H1 (cell line): ENCODE data around the gene USH1C. TPM values are rescaled to one million over a fixed set of nuclear protein-coding genes. Genes with fewer than 3 reads are reported as not detected.

ENCODE experiments used
- CTCF ChIA-PET: fragments of 300-600 bp; sonication (Branson Sonifier 250); formaldehyde crosslinking; loops from one replicate; lab custom pipeline; 2021; ENCODE audit not compliant: partially characterized antibody; lab: Charles Lee
- POLR2A ChIA-PET: fragments of 300-600 bp; sonication (Branson Sonifier 250); formaldehyde crosslinking; loops from one replicate; lab custom pipeline; 2021; ENCODE audit warnings: inconsistent platforms; ENCODE audit not compliant: partially characterized antibody; lab: Charles Lee
- DNase-seq, 2 experiments: peaks; one replicate each; pipeline versions ENCODE4 v3.0.0 to v3.0.0-alpha.2; 2010 to 2022; ENCODE audit warnings: low spot score in 2 of 2, low read depth in 1 of 2, mixed read lengths in 1 of 2
- FAIRE-seq: peaks from 2 replicates; lab custom pipeline; 2011; peaks lifted over from hg19 to GRCh38; lab: Jason Lieb, UNC
- H2AFZ ChIP-seq: 2 replicates; pipeline ENCODE4 v1.8.1; 2012; ENCODE audit warnings: low read length, inconsistent platforms
- H2AK5ac ChIP-seq: 2 replicates; pipeline ENCODE4 v1.6.1; 2013; ENCODE audit warnings: low read depth, low read length
- H2BK120ac ChIP-seq: replicated peaks from 2 replicates; pipeline ENCODE3; 2013; ENCODE audit warnings: low read depth, low read length, inconsistent platforms
- H2BK12ac ChIP-seq: 2 replicates; pipeline ENCODE4 v1.6.1; 2013; ENCODE audit warnings: low read depth, low read length
- H2BK15ac ChIP-seq: 2 replicates; pipeline ENCODE4 v1.6.1; 2013; ENCODE audit warnings: low read length
- H2BK20ac ChIP-seq: 2 replicates; pipeline ENCODE4 v1.6.1; 2013; ENCODE audit warnings: low read length
- H2BK5ac ChIP-seq: 2 replicates; pipeline ENCODE4 v1.6.1; 2013; ENCODE audit warnings: low read depth, low read length
- H3K14ac ChIP-seq: 2 replicates; pipeline ENCODE4 v1.6.1; 2013; ENCODE audit warnings: inconsistent platforms; ENCODE audit not compliant: insufficient read length
- H3K18ac ChIP-seq: 2 replicates; pipeline ENCODE4 v1.6.1; 2013; ENCODE audit warnings: low read length; ENCODE audit errors: extremely low read depth
- H3K23ac ChIP-seq: 2 replicates; pipeline ENCODE4 v1.6.1; 2013; ENCODE audit warnings: inconsistent platforms; ENCODE audit not compliant: insufficient read length
- H3K23me2 ChIP-seq: 2 replicates; pipeline ENCODE4 v1.6.1; 2013; ENCODE audit warnings: low read depth, low read length
- H3K27ac ChIP-seq: 2 replicates; pipeline ENCODE4 v1.6.1; 2011; ENCODE audit warnings: low read depth, low read length, inconsistent platforms
- H3K27me3 ChIP-seq, 4 experiments: replicated peaks in 1 of 4; 1 replicate in 1 of 4; 2 replicates in 3 of 4; pipeline versions ENCODE4 v1.6.1 to v1.8.1; 2011 to 2013; ENCODE audit warnings: low read length in 3 of 4, mild to moderate bottlenecking in 3 of 4, inconsistent platforms in 2 of 4, mixed read lengths in 2 of 4, moderate library complexity in 1 of 4; ENCODE audit not compliant: control insufficient read depth in 3 of 4, insufficient read depth in 3 of 4; ENCODE audit errors: extremely low read depth in 1 of 4
- H3K36me3 ChIP-seq, 4 experiments: 2 replicates each; pipeline versions ENCODE4 v1.6.1 to v1.8.1; 2011 to 2013; ENCODE audit warnings: mild to moderate bottlenecking in 4 of 4, low read length in 3 of 4, moderate library complexity in 2 of 4, control low read depth in 1 of 4, inconsistent platforms in 1 of 4; ENCODE audit not compliant: insufficient read depth in 4 of 4, control insufficient read depth in 2 of 4
- H3K4ac ChIP-seq: replicated peaks from 2 replicates; pipeline ENCODE3; 2013; ENCODE audit warnings: low read length, low read depth, mixed read lengths, inconsistent platforms; ENCODE audit not compliant: insufficient read length
- H3K4me1 ChIP-seq, 4 experiments: replicated peaks in 1 of 4; 1 replicate in 1 of 4; 2 replicates in 3 of 4; pipeline versions ENCODE4 v1.6.1 to v1.8.1; 2011 to 2013; ENCODE audit warnings: low read length in 3 of 4, inconsistent platforms in 2 of 4, mixed read lengths in 1 of 4; ENCODE audit not compliant: insufficient read depth in 4 of 4, control insufficient read depth in 3 of 4
- H3K4me2 ChIP-seq, 2 experiments: 2 replicates each; pipeline versions ENCODE4 v1.6.1 to v1.8.1; 2011 to 2013; ENCODE audit warnings: low read depth in 2 of 2, low read length in 2 of 2, control low read depth in 1 of 2, inconsistent platforms in 1 of 2, mild to moderate bottlenecking in 1 of 2; ENCODE audit not compliant: insufficient read depth in 1 of 2
- H3K4me3 ChIP-seq, 4 experiments: fragments of 200-600, 300-600 bp in 1 of 4; sonication (generic), shearing (Covaris generic), sonication (Bioruptor Twin) in 1 of 4; 2 replicates each; pipeline versions ENCODE4 v1.5.1 to v1.8.1; 2011 to 2016; ENCODE audit warnings: low read length in 4 of 4, low read depth in 3 of 4, control low read depth in 2 of 4, inconsistent platforms in 2 of 4, mild to moderate bottlenecking in 2 of 4, mixed read lengths in 1 of 4, moderate library complexity in 1 of 4; ENCODE audit not compliant: insufficient read depth in 2 of 4; ENCODE audit errors: extremely low read depth in 1 of 4
- H3K56ac ChIP-seq: replicated peaks from 2 replicates; pipeline ENCODE3; 2013; ENCODE audit warnings: low read depth, mild to moderate bottlenecking, mixed read lengths, low read length, inconsistent platforms; ENCODE audit not compliant: insufficient read length
- H3K79me1 ChIP-seq: 2 replicates; pipeline ENCODE4 v1.6.1; 2013; ENCODE audit warnings: low read depth, low read length, control low read depth
- H3K79me2 ChIP-seq, 2 experiments: 2 replicates each; pipeline versions ENCODE4 v1.6.1 to v1.8.1; 2012 to 2013; ENCODE audit warnings: low read length in 2 of 2, mild to moderate bottlenecking in 2 of 2, inconsistent platforms in 1 of 2; ENCODE audit not compliant: insufficient read depth in 2 of 2, control insufficient read depth in 1 of 2
- H3K9ac ChIP-seq, 4 experiments: replicated peaks in 1 of 4; 1 replicate in 1 of 4; 2 replicates in 3 of 4; pipeline versions ENCODE4 v1.6.1 to v1.8.1; 2011 to 2013; ENCODE audit warnings: low read depth in 3 of 4, low read length in 3 of 4, control low read depth in 2 of 4, mild to moderate bottlenecking in 2 of 4, moderate library complexity in 2 of 4, inconsistent platforms in 1 of 4; ENCODE audit errors: extremely low read depth in 1 of 4
- H3K9me3 ChIP-seq, 2 experiments: 2 replicates each; pipeline versions ENCODE4 v1.6.1 to v1.8.1; 2012 to 2013; ENCODE audit warnings: mild to moderate bottlenecking in 2 of 2, moderate library complexity in 2 of 2, control low read depth in 1 of 2, inconsistent platforms in 1 of 2, low read depth in 1 of 2, low read length in 1 of 2, mixed read lengths in 1 of 2; ENCODE audit not compliant: insufficient read depth in 2 of 2
- H4K20me1 ChIP-seq, 2 experiments: replicated peaks in 1 of 2; 2 replicates each; pipeline versions ENCODE3 to v1.8.1; 2011 to 2013; ENCODE audit warnings: inconsistent platforms in 2 of 2, low read length in 2 of 2, mild to moderate bottlenecking in 1 of 2; ENCODE audit not compliant: insufficient read depth in 2 of 2, control insufficient read depth in 1 of 2
- H4K5ac ChIP-seq: 2 replicates; pipeline ENCODE4 v1.6.1; 2013; ENCODE audit warnings: low read length, low read depth, mixed read lengths, inconsistent platforms; ENCODE audit not compliant: insufficient read length
- H4K8ac ChIP-seq: 2 replicates; pipeline ENCODE4 v1.8.0; 2013; ENCODE audit warnings: mild to moderate bottlenecking, moderate library complexity, low read length, inconsistent platforms; ENCODE audit not compliant: insufficient read depth; ENCODE audit errors: extremely low read depth
- H4K91ac ChIP-seq: replicated peaks from 2 replicates; pipeline ENCODE3; 2013; ENCODE audit warnings: low read length, mixed read lengths, inconsistent platforms; ENCODE audit not compliant: insufficient read length
- EP300 ChIP-seq, 2 experiments: IDR thresholded peaks; 1 replicate in 1 of 2; 2 replicates in 1 of 2; pipeline ENCODE4 v1.6.1; 2011 to 2012; ENCODE audit warnings: low read depth in 2 of 2, low read length in 2 of 2, mild to moderate bottlenecking in 2 of 2, borderline replicate concordance in 1 of 2, inconsistent platforms in 1 of 2, moderate library complexity in 1 of 2
- GABPA ChIP-seq: IDR thresholded peaks from 2 replicates; pipeline ENCODE4 v1.6.1; 2011; ENCODE audit warnings: mild to moderate bottlenecking, low read length, moderate library complexity, borderline replicate concordance; ENCODE audit not compliant: insufficient read depth
- RAD21 ChIP-seq, 2 experiments: IDR thresholded peaks in 1 of 2; conservative IDR thresholded peaks in 1 of 2; 2 replicates each; pipeline ENCODE4 v1.6.1; 2011; ENCODE audit warnings: low read depth in 2 of 2, low read length in 2 of 2, improper control_type of control experiment in 1 of 2, inconsistent platforms in 1 of 2, mild to moderate bottlenecking in 1 of 2, moderate library complexity in 1 of 2
- SIN3A ChIP-seq, 2 experiments: IDR thresholded peaks in 1 of 2; conservative IDR thresholded peaks in 1 of 2; 2 replicates each; pipeline ENCODE4 v1.6.1; 2011 to 2012; ENCODE audit warnings: low read length in 2 of 2, improper control_type of control experiment in 1 of 2, low read depth in 1 of 2, mild to moderate bottlenecking in 1 of 2
- SP1 ChIP-seq: IDR thresholded peaks from 2 replicates; pipeline ENCODE4 v1.6.1; 2011; ENCODE audit warnings: low read depth, low read length
- WGBS, 2 experiments: shearing (Covaris generic) in 1 of 2; methylation state at CpG; one replicate each; pipeline versions ENCODE4 v1.1.6 to v1.1.7; 2013 to 2015; ENCODE audit warnings: low lambda C conversion rate in 2 of 2, mixed read lengths in 2 of 2, inconsistent platforms in 1 of 2, low coverage in 1 of 2, missing lambda C conversion rate in 1 of 2; ENCODE audit not compliant: insufficient replicate concordance in 2 of 2, insufficient coverage in 1 of 2, insufficient read length in 1 of 2; ENCODE audit errors: extremely low coverage in 1 of 2, missing lambda C conversion rate in 1 of 2; 5-methylcytosine and 5-hydroxymethylcytosine counted together
- polyA plus RNA-seq, 7 experiments: library from polyadenylated mRNA; depleted of rRNA in 3 of 7; stranded (reverse) in 5 of 7; unstranded in 2 of 7; fragments of >200 nt in 5 of 7; fragments of 200-250 nt in 2 of 7; gene quantifications; 1 replicate in 5 of 7; 2 replicates in 1 of 7; 4 replicates in 1 of 7; pipeline versions ENCODE4 v1.2.1 to v1.2.3, GENCODE V29; 2011 to 2013; ENCODE audit warnings: missing spikeins in 2 of 7, mixed read lengths in 2 of 7
- total RNA-seq: library from RNA; stranded (reverse); fragmentation: NEBNext Ultra II Directional; extraction: Animal tissue kit (Norgen Biotek cat#: 25700); gene quantifications from 2 replicates; pipeline ENCODE4 v1.2.1, GENCODE V29; 2021

USH1C gene
- total and polyA plus RNA-seq, 2 of the 8 experiments (the other 6 are each of a cell fraction or from before 2014, with no cell fraction given), result 1.3 to 1.6 TPM

DNA sequence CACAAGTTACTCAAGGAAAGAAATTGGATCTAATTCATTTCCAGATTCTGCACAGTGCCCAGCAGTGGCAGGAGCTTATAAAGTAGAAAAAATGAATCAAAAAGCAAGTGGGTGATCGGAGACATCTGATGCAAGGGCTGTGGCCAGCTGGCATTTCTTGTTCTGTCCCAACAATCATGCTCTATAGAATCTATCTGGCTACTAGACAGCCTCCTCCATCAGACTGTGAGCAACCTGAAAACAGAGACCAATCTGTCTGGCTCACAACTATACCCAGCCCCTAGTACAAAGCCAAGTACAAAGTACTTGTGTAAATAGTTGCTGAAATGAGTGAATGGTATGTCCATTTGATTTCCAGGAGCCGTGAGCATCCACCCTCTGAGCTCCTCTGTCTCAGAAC is 11.4 kb downstream of the USH1C start:
- Histone ChIP-seq H3K27me3 (no peaks in the 10 kb centered on the region; a peak in 1 of 7 replicates), H2BK12ac (no peak overlapping the region), H2BK20ac (no peak overlapping the region), H3K23me2 (no peaks in the 10 kb centered on the region), H4K91ac (no peak overlapping the region), H2BK5ac (no peak overlapping the region), H3K79me2 (no peaks in the 10 kb centered on the region), H4K5ac (no peak overlapping the region), H3K14ac (no peak overlapping the region), H3K27ac (no peak overlapping the region), H2AK5ac (no peak overlapping the region), H3K4me3 (no peak overlapping the region), H3K23ac (no peak overlapping the region), H4K20me1 (peaks cover 0 to 2% of the 10 kb centered on the region in 2 experiments), H2BK120ac (no peak overlapping the region), H3K4ac (no peak overlapping the region), H3K9ac (no peak overlapping the region), H3K4me2 (no peak overlapping the region), H3K36me3 (no peaks in the 10 kb centered on the region), H3K18ac (no peak overlapping the region), H3K9me3 (no peaks in the 10 kb centered on the region), H3K4me1 (peaks cover 0 to 6% (median 0%) of the 10 kb centered on the region in 4 experiments; a peak in 2 of 7 replicates), H2AFZ (no peak overlapping the region), H4K8ac (no peak overlapping the region), H3K79me1 (no peaks in the 10 kb centered on the region), H2BK15ac (no peak overlapping the region), H3K56ac (no peak overlapping the region)
- DNase-seq, result no peak
- TF ChIP-seq EP300 (IDR thresholded peaks at IDR 0.05; ENCODE audit: borderline replicate concordance in 1 of 2, low read depth in 2 of 2, low read length in 2 of 2) (no peak), SP1 (no peak), GABPA (no peak), SIN3A (conservative IDR thresholded peaks at IDR 0.05 in 1 of 2, IDR thresholded peaks at IDR 0.05 in 1 of 2; ENCODE audit: low read depth in 1 of 2, low read length in 2 of 2) (no peak), RAD21 (IDR thresholded peaks at IDR 0.05 in 1 of 2, conservative IDR thresholded peaks at IDR 0.05 in 1 of 2; ENCODE audit: low read depth in 2 of 2, low read length in 2 of 2) (no peak)
- ChIA-PET CTCF (interaction anchor here (0.9 to 44.8 kb wide), 6 partner anchors 9 to 188 kb away, joined by 3 to 1414 read pairs (median 4); partner anchors contain the start of gene KCNJ11), POLR2A (interaction anchor here (1.2 kb wide), 1 partner anchor 27 kb away, joined by 3 read pairs; no protein-coding TSS in a partner anchor)
- no peak for FAIRE-seq
- 90% methylated on average over 2 of the region's 2 CpGs; no CpG with 5 or more reads in 1 of the 2 experiments for WGBS, 2 experiments
